Measurements from ENCODE around the gene SV2B.
"Not testable (repeated sequence)": the region's sequence is repeated elsewhere in the genome, so short reads cannot be mapped to it uniquely, and the experiment has no call there.

The SV2B gene

DNA sequence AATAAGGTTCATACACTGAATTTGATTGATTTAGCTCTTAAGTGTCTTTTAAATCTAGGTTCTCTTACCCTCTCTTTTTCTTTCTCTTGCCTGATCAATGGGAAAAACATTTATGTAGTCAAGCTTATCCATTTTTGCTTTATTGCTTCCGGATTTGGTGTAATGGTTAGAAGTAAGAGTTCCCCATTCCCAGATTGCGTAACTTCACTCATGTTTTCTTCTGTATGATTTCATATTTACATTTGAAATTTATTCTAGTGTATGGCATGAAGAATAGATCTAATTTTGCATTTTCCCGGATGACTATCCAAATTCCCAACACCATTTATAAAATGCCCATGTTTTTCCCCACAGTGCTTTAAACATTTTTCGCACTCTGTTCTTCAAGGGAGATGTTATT, 27.9 kb upstream of the SV2B start:
- DNase-seq, result no peak
- Histone ChIP-seq H3K4me1 (no peaks in the 10 kb centered on the region), H3K36me3 (no peaks in the 10 kb centered on the region), H3K27me3 (peaks cover 24% of the 10 kb centered on the region), H3K4me3 (ENCODE audit: low read depth, low read length) (no peak overlapping the region), H3K9me3 (no peaks in the 10 kb centered on the region)
- TF ChIP-seq CTCF (IDR thresholded peaks at IDR 0.05; ENCODE audit: low read depth, low read length), result no peak

- TF ChIP-seq CTCF (IDR thresholded peaks at IDR 0.05; ENCODE audit: low read depth, low read length), result no peak
- DNase-seq, result no peak
- Histone ChIP-seq H3K9me3 (no peaks in the 10 kb centered on the region), H3K4me1 (no peaks in the 10 kb centered on the region), H3K4me3 (ENCODE audit: low read depth, low read length) (no peak overlapping the region), H3K27me3 (peaks cover 24% of the 10 kb centered on the region), H3K36me3 (no peaks in the 10 kb centered on the region)
These were observed 27.0 kb upstream of the SV2B start for GRCh38 chr15:91073077-91073476.

- H3K4me3 ChIP-seq (ENCODE audit: low read depth, low read length), result no peak overlapping the region
- peaks cover 24% of the 10 kb centered on the region for H3K27me3 ChIP-seq
- H3K9me3 ChIP-seq, result no peaks in the 10 kb centered on the region
- TF ChIP-seq CTCF (IDR thresholded peaks at IDR 0.05; ENCODE audit: low read depth, low read length), result no peak
- H3K4me1 ChIP-seq, result no peaks in the 10 kb centered on the region
- DNase-seq, result no peak
- H3K36me3 ChIP-seq, result no peaks in the 10 kb centered on the region
These were observed 26.3 kb upstream of the SV2B start for GRCh38 chr15:91073768-91074167.

- no peak for TF ChIP-seq CTCF (IDR thresholded peaks at IDR 0.05; ENCODE audit: low read depth, low read length)
- Histone ChIP-seq H3K4me3 (ENCODE audit: low read depth, low read length) (no peak overlapping the region), H3K4me1 (no peaks in the 10 kb centered on the region), H3K27me3 (peaks cover 14% of the 10 kb centered on the region), H3K36me3 (no peaks in the 10 kb centered on the region), H3K9me3 (no peaks in the 10 kb centered on the region; the same call in 1 of the 2 replicates)
- no peak for DNase-seq
These were observed 24.3 kb upstream of the SV2B start for GRCh38 chr15:91075739-91076138.

DNA sequence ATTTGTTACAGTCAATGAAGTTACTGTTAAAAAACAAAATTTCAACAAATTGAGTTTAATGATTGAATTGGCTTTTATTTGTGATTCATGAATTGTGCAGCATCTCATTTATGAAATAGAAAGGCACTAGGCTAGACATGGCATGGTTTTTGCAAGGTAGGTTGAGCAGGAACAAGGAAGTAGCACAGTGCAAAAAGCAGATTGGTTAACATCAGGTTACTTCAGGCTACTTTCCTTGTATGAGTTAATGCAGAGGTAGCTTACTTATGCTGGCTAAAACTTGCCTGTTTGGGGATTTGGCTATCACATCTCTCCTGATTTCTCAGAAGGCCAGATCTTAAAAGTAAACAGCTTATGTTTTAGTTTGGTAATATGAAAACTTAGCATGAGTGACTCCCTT, 23.0 kb upstream of the SV2B start:
- no peak for TF ChIP-seq CTCF (IDR thresholded peaks at IDR 0.05; ENCODE audit: low read depth, low read length)
- Histone ChIP-seq H3K4me1 (no peaks in the 10 kb centered on the region), H3K4me3 (ENCODE audit: low read depth, low read length) (no peak overlapping the region), H3K36me3 (no peaks in the 10 kb centered on the region), H3K27me3 (peaks cover 3% of the 10 kb centered on the region), H3K9me3 (no peaks in the 10 kb centered on the region; the same call in 1 of the 2 replicates)
- no peak for DNase-seq

DNA sequence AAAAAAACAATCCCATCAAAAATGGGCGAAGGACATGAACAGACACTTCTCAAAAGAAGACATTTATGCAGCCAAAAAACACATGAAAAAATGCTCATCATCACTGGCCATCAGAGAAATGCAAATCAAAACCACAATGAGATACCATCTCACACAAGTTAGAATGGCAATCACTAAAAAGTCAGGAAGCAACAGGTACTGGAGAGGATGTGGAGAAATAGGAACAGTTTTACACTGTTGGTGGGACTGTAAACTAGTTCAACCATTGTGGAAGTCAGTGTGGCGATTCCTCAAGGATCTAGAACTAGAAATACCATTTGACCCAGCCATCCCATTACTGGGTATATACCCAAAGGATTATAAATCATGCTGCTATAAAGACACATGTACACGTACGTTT, 6.2 kb upstream of the SV2B start:
- not testable (repeated sequence) for H3K4me3 ChIP-seq (ENCODE audit: low read depth, low read length); H3K36me3 ChIP-seq; H3K9me3 ChIP-seq; H3K4me1 ChIP-seq; DNase-seq
- H3K27me3 ChIP-seq, result peaks cover 47% of the 10 kb centered on the region

GRCh38 chr15:91098451-91098850, 1.6 kb upstream of the SV2B start:
- Histone ChIP-seq H3K36me3 (no peaks in the 10 kb centered on the region), H3K27me3 (peaks cover 80% of the 10 kb centered on the region), H3K4me3 (ENCODE audit: low read depth, low read length) (no peak overlapping the region), H3K9me3 (no peaks in the 10 kb centered on the region), H3K4me1 (no peaks in the 10 kb centered on the region)
- TF ChIP-seq CTCF (IDR thresholded peaks at IDR 0.05; ENCODE audit: low read depth, low read length), result no peak
- DNase-seq, result no peak

All from BE2C (cell line).